OCI-LY7 (cell line): ENCODE results near the gene SLC2A13.

Experiments used
- CTCF ChIP-seq: fragments of 200-600 bp; sonication (generic); conservative IDR thresholded peaks from 2 replicates; pipeline ENCODE4 v1.5.1; 2014; ENCODE audit warnings: mild to moderate bottlenecking, antibody characterized with exemption, low read length, moderate library complexity, mixed read lengths
- EZH2phosphoT487 ChIP-seq: fragments of 200-600 bp; sonication (generic); IDR thresholded peaks from 2 replicates; pipeline ENCODE4 v1.6.1; 2018; ENCODE audit warnings: low read depth, borderline replicate concordance, mild to moderate bottlenecking, mixed run types, antibody characterized with exemption, low read length, moderate library complexity, mixed read lengths

- TF ChIP-seq CTCF (peak; percentile 65), EZH2phosphoT487 (no peak)
These were observed 298.8 kb downstream of the SLC2A13 start for GRCh38 chr12:39807043-39807442.
